KMS-11 (cell line): Measurements from ENCODE around the gene QSER1.
A peak's percentile ranks its signal among the peaks of the same experiment; 100 is the strongest.

Experiments used
- H2AFZ ChIP-seq: fragments of 200-600 bp; sonication (generic); 2 replicates; pipeline ENCODE4 v1.6.1; 2016; ENCODE audit warnings: antibody characterized with exemption, mixed run types, low read depth
- H3K27ac ChIP-seq: fragments of 200-600 bp; sonication (generic); 2 replicates; pipeline ENCODE4 v1.6.1; 2016; ENCODE audit warnings: mild to moderate bottlenecking, mixed run types
- H3K27me3 ChIP-seq: fragments of 200-600 bp; sonication (generic); 2 replicates; pipeline ENCODE4 v1.6.1; 2017; ENCODE audit warnings: mild to moderate bottlenecking, low read depth, mixed run types, moderate library complexity; ENCODE audit not compliant: insufficient read depth
- H3K36me3 ChIP-seq: fragments of 200-600 bp; sonication (generic); 2 replicates; pipeline ENCODE4 v1.6.1; 2017; ENCODE audit warnings: mild to moderate bottlenecking, mixed run types; ENCODE audit not compliant: insufficient read depth
- H3K4me1 ChIP-seq: fragments of 200-600 bp; sonication (generic); 2 replicates; pipeline ENCODE4 v1.6.1; 2016; ENCODE audit warnings: mild to moderate bottlenecking, low read depth, mixed run types; ENCODE audit not compliant: poor library complexity, severe bottlenecking
- H3K4me2 ChIP-seq: fragments of 200-600 bp; sonication (generic); 2 replicates; pipeline ENCODE4 v1.7.0; 2016; ENCODE audit warnings: mild to moderate bottlenecking, mixed run types
- H3K4me3 ChIP-seq: fragments of 200-600 bp; sonication (generic); IDR thresholded peaks from 2 replicates; pipeline ENCODE4 v1.6.1; 2017; ENCODE audit warnings: low read depth, low read length, mixed read lengths; ENCODE audit not compliant: insufficient read depth
- H3K79me2 ChIP-seq: fragments of 200-600 bp; sonication (generic); 2 replicates; pipeline ENCODE4 v1.6.1; 2016; ENCODE audit warnings: low read depth, mixed run types; ENCODE audit not compliant: insufficient read depth
- H3K9ac ChIP-seq: fragments of 200-600 bp; sonication (generic); 2 replicates; pipeline ENCODE4 v1.6.1; 2016; ENCODE audit warnings: mild to moderate bottlenecking, mixed run types
- H4K20me1 ChIP-seq: fragments of 200-600 bp; sonication (generic); 2 replicates; pipeline ENCODE4 v1.6.1; 2016; ENCODE audit warnings: mild to moderate bottlenecking, mixed run types; ENCODE audit not compliant: insufficient read depth
- CTCF ChIP-seq: fragments of 200-600 bp; sonication (generic); conservative IDR thresholded peaks from 2 replicates; pipeline ENCODE4 v1.6.1; 2017; ENCODE audit warnings: low read depth, mild to moderate bottlenecking, antibody characterized with exemption, low read length, moderate library complexity, mixed read lengths

QSER1 gene

GRCh38 chr11:32952421-32952820 is 59.8 kb downstream of the QSER1 start:
- Histone ChIP-seq H3K4me3 (no peak overlapping the region), H3K9ac (no peak overlapping the region), H3K27me3 (no peaks in the 10 kb centered on the region), H3K4me1 (peaks cover 7% of the 10 kb centered on the region), H3K4me2 (no peak overlapping the region), H3K27ac (no peak overlapping the region), H2AFZ (no peak overlapping the region), H3K79me2 (no peaks in the 10 kb centered on the region), H4K20me1 (no peaks in the 10 kb centered on the region), H3K36me3 (no peaks in the 10 kb centered on the region)
- no peak for TF ChIP-seq CTCF

GRCh38 chr11:32953700-32954099 is 61.1 kb downstream of the QSER1 start:
- H3K4me2 ChIP-seq = no peak overlapping the region
- no peaks in the 10 kb centered on the region for H3K36me3 ChIP-seq
- no peak overlapping the region for H3K27ac ChIP-seq
- no peak overlapping the region for H2AFZ ChIP-seq
- no peaks in the 10 kb centered on the region for H3K4me1 ChIP-seq
- TF ChIP-seq CTCF = no peak
- H4K20me1 ChIP-seq = no peaks in the 10 kb centered on the region
- H3K9ac ChIP-seq = no peak overlapping the region
- H3K79me2 ChIP-seq = no peaks in the 10 kb centered on the region
- no peaks in the 10 kb centered on the region for H3K27me3 ChIP-seq
- H3K4me3 ChIP-seq = no peak overlapping the region

GRCh38 chr11:32960553-32961164 is 68.0 kb downstream of the QSER1 start:
- H3K27ac ChIP-seq = no peak overlapping the region
- H3K27me3 ChIP-seq = no peaks in the 10 kb centered on the region
- H3K36me3 ChIP-seq = no peaks in the 10 kb centered on the region
- H4K20me1 ChIP-seq = no peaks in the 10 kb centered on the region
- no peaks in the 10 kb centered on the region for H3K4me1 ChIP-seq
- H3K4me2 ChIP-seq = no peak overlapping the region
- H3K79me2 ChIP-seq = no peaks in the 10 kb centered on the region
- no peak overlapping the region for H2AFZ ChIP-seq
- no peak overlapping the region for H3K9ac ChIP-seq
- TF ChIP-seq CTCF = peak; percentile 75
- no peak overlapping the region for H3K4me3 ChIP-seq

- H2AFZ ChIP-seq = no peak overlapping the region
- no peak overlapping the region for H3K27ac ChIP-seq
- no peaks in the 10 kb centered on the region for H4K20me1 ChIP-seq
- no peaks in the 10 kb centered on the region for H3K4me1 ChIP-seq
- no peaks in the 10 kb centered on the region; the same call in 1 of the 2 replicates for H3K36me3 ChIP-seq
- no peaks in the 10 kb centered on the region for H3K27me3 ChIP-seq
- H3K4me3 ChIP-seq = no peak overlapping the region
- no peak overlapping the region for H3K9ac ChIP-seq
- TF ChIP-seq CTCF = no peak
- no peaks in the 10 kb centered on the region for H3K79me2 ChIP-seq
- H3K4me2 ChIP-seq = no peak overlapping the region
Observed at GRCh38 chr11:32962016-32962415, 69.4 kb downstream of the QSER1 start.
